SJCRH30 (cell line): ENCODE data around the gene BMP7. TPM values are rescaled to one million over a fixed set of nuclear protein-coding genes. Genes with fewer than 3 reads are reported as not detected.
"Not testable (repeated sequence)": the region's sequence is repeated elsewhere in the genome, so short reads cannot be mapped to it uniquely, and the experiment has no call there.

ENCODE experiments used
- DNase-seq, 2 experiments: peaks; one replicate each; pipeline ENCODE4 v3.0.0-alpha.2; 2015 to 2020
- H3K27ac ChIP-seq: fragments of 250-450 bp; sonication (Bioruptor Pico); 2 replicates; pipeline ENCODE4 v1.5.1; 2020; ENCODE audit warnings: mild to moderate bottlenecking, moderate library complexity
- H3K27me3 ChIP-seq: fragments of 250-450 bp; sonication (Bioruptor Pico); 2 replicates; pipeline ENCODE4 v1.5.1; 2020; ENCODE audit warnings: mild to moderate bottlenecking, moderate library complexity
- H3K36me3 ChIP-seq: fragments of 250-450 bp; sonication (Bioruptor Pico); 2 replicates; pipeline ENCODE4 v1.5.1; 2020; ENCODE audit warnings: mild to moderate bottlenecking, moderate library complexity
- H3K4me1 ChIP-seq: fragments of 250-450 bp; sonication (Bioruptor Pico); 2 replicates; pipeline ENCODE4 v1.5.1; 2020; ENCODE audit warnings: mild to moderate bottlenecking, moderate library complexity
- H3K4me3 ChIP-seq: fragments of 250-450 bp; sonication (Bioruptor Pico); 2 replicates; pipeline ENCODE4 v1.5.1; 2020; ENCODE audit warnings: mild to moderate bottlenecking, moderate library complexity
- H3K9me3 ChIP-seq: fragments of 250-450 bp; sonication (Bioruptor Pico); replicated peaks from 2 replicates; pipeline ENCODE4 v1.5.1; 2020; ENCODE audit warnings: mild to moderate bottlenecking, moderate library complexity
- total RNA-seq: library from RNA; depleted of rRNA; stranded (reverse); fragments of >200 nt; shearing (Covaris generic); gene quantifications from 2 replicates; pipeline ENCODE4 v1.2.3, GENCODE V29; 2014

The BMP7 gene
- total RNA-seq, 1 experiment from 2014 or later, result 15.6 TPM

GRCh38 chr20:57159945-57160610 is 106.4 kb downstream of the BMP7 start:
- no peak overlapping the region for H3K4me3 ChIP-seq
- H3K36me3 ChIP-seq, result no peaks in the 10 kb centered on the region
- H3K9me3 ChIP-seq, result peaks cover 7% of the 10 kb centered on the region; the same call in 1 of the 2 replicates
- peaks cover 5% of the 10 kb centered on the region; the same call in 1 of the 2 replicates for H3K4me1 ChIP-seq
- no peak for DNase-seq
- H3K27me3 ChIP-seq, result no peaks in the 10 kb centered on the region
- H3K27ac ChIP-seq, result no peak overlapping the region

GRCh38 chr20:57159193-57159851 is 107.1 kb downstream of the BMP7 start:
- H3K4me3 ChIP-seq, result no peak overlapping the region
- H3K27me3 ChIP-seq, result no peaks in the 10 kb centered on the region
- peaks cover 7% of the 10 kb centered on the region; the same call in 1 of the 2 replicates for H3K9me3 ChIP-seq
- no peak for DNase-seq
- no peaks in the 10 kb centered on the region for H3K36me3 ChIP-seq
- H3K27ac ChIP-seq, result no peak overlapping the region
- peaks cover 7% of the 10 kb centered on the region for H3K4me1 ChIP-seq

- no peak overlapping the region for H3K27ac ChIP-seq
- H3K9me3 ChIP-seq, result no peaks in the 10 kb centered on the region; the same call in 1 of the 2 replicates
- no peaks in the 10 kb centered on the region for H3K27me3 ChIP-seq
- no peaks in the 10 kb centered on the region for H3K36me3 ChIP-seq
- peaks cover 15% of the 10 kb centered on the region for H3K4me1 ChIP-seq
- H3K4me3 ChIP-seq, result no peak overlapping the region
- DNase-seq, result no peak
These were observed 108.0 kb downstream of the BMP7 start for GRCh38 chr20:57158474-57158873.

GRCh38 chr20:57157787-57158186 is 108.7 kb downstream of the BMP7 start:
- H3K9me3 ChIP-seq, H3K27ac ChIP-seq, H3K4me3 ChIP-seq, H3K27me3 ChIP-seq, H3K36me3 ChIP-seq, DNase-seq: not testable (repeated sequence)
- peaks cover 19% of the 10 kb centered on the region for H3K4me1 ChIP-seq

GRCh38 chr20:57157106-57157691 is 109.2 kb downstream of the BMP7 start:
- H3K4me1 ChIP-seq, result peaks cover 22% of the 10 kb centered on the region
- DNase-seq, result no peak
- no peaks in the 10 kb centered on the region for H3K27me3 ChIP-seq

GRCh38 chr20:57156011-57156729 is 110.3 kb downstream of the BMP7 start:
- H3K36me3 ChIP-seq, result no peaks in the 10 kb centered on the region
- no peak for DNase-seq
- H3K27me3 ChIP-seq, result no peaks in the 10 kb centered on the region
- peaks cover 7% of the 10 kb centered on the region for H3K9me3 ChIP-seq
- no peak overlapping the region for H3K27ac ChIP-seq
- no peak overlapping the region for H3K4me3 ChIP-seq
- peaks cover 22% of the 10 kb centered on the region for H3K4me1 ChIP-seq

More at GRCh38 chr20:57157106-57157691, 109.2 kb downstream of the BMP7 start:
- Histone ChIP-seq H3K9me3 (no peaks in the 10 kb centered on the region; the same call in 1 of the 2 replicates), H3K36me3 (no peaks in the 10 kb centered on the region), H3K27ac (no peak overlapping the region), H3K4me3 (no peak overlapping the region)

- H3K4me3 ChIP-seq, result no peak overlapping the region
- no peak overlapping the region for H3K27ac ChIP-seq
- H3K27me3 ChIP-seq, result no peaks in the 10 kb centered on the region
- peaks cover 22% of the 10 kb centered on the region for H3K4me1 ChIP-seq
- peaks cover 8% of the 10 kb centered on the region for H3K9me3 ChIP-seq
- H3K36me3 ChIP-seq, result no peaks in the 10 kb centered on the region
- no peak for DNase-seq
These were observed 111.0 kb downstream of the BMP7 start for GRCh38 chr20:57155415-57155814.

GRCh38 chr20:57153238-57153905 is 113.1 kb downstream of the BMP7 start:
- Histone ChIP-seq H3K4me3 (peak overlapping the region; percentile 20), H3K36me3 (no peaks in the 10 kb centered on the region), H3K27me3 (no peaks in the 10 kb centered on the region), H3K9me3 (peaks cover 8% of the 10 kb centered on the region), H3K27ac (peak overlapping the region; percentile 60), H3K4me1 (peaks cover 22% of the 10 kb centered on the region)
- DNase-seq, result peak; percentile 90 to 94

- Histone ChIP-seq H3K36me3 (no peaks in the 10 kb centered on the region), H3K4me3 (no peak overlapping the region), H3K27me3 (no peaks in the 10 kb centered on the region), H3K4me1 (peaks cover 18% of the 10 kb centered on the region), H3K9me3 (peaks cover 8% of the 10 kb centered on the region), H3K27ac (peak overlapping the region; percentile 60; the same call in 1 of the 2 replicates)
- DNase-seq, result no peak
These were observed 113.9 kb downstream of the BMP7 start for GRCh38 chr20:57152557-57152956.

- Histone ChIP-seq H3K27ac (no peak overlapping the region), H3K9me3 (peaks cover 8% of the 10 kb centered on the region), H3K36me3 (no peaks in the 10 kb centered on the region), H3K4me3 (no peak overlapping the region), H3K27me3 (no peaks in the 10 kb centered on the region), H3K4me1 (peaks cover 18% of the 10 kb centered on the region)
- DNase-seq, result no peak
These were observed 115.9 kb downstream of the BMP7 start for GRCh38 chr20:57150559-57150958.

- Histone ChIP-seq H3K9me3 (peaks cover 8% of the 10 kb centered on the region; the same call in 1 of the 2 replicates), H3K27me3 (no peaks in the 10 kb centered on the region), H3K4me3 (no peak overlapping the region), H3K27ac (no peak overlapping the region), H3K4me1 (peaks cover 7% of the 10 kb centered on the region; the same call in 1 of the 2 replicates), H3K36me3 (no peaks in the 10 kb centered on the region)
- DNase-seq, result no peak
These were observed 118.2 kb downstream of the BMP7 start for GRCh38 chr20:57148263-57148662.

- no peaks in the 10 kb centered on the region; the same call in 1 of the 2 replicates for H3K4me1 ChIP-seq
- H3K27ac ChIP-seq, result no peak overlapping the region
- H3K27me3 ChIP-seq, result no peaks in the 10 kb centered on the region
- H3K9me3 ChIP-seq, result peaks cover 8% of the 10 kb centered on the region; the same call in 1 of the 2 replicates
- DNase-seq, result no peak
- H3K36me3 ChIP-seq, result no peaks in the 10 kb centered on the region
- H3K4me3 ChIP-seq, result no peak overlapping the region
These were observed 119.3 kb downstream of the BMP7 start for GRCh38 chr20:57147185-57147584.

GRCh38 chr20:57146155-57146554 is 120.3 kb downstream of the BMP7 start:
- Histone ChIP-seq H3K27me3 (no peaks in the 10 kb centered on the region), H3K4me3 (no peak overlapping the region), H3K4me1 (no peaks in the 10 kb centered on the region), H3K9me3 (0 out of 2 replicates have a peak, but pooled peaks cover 1% of the 10 kb centered on the region), H3K36me3 (no peaks in the 10 kb centered on the region), H3K27ac (no peak overlapping the region)
- DNase-seq, result no peak

- no peaks in the 10 kb centered on the region for H3K4me1 ChIP-seq
- no peaks in the 10 kb centered on the region for H3K9me3 ChIP-seq
- H3K27ac ChIP-seq, result no peak overlapping the region
- DNase-seq, result no peak
- no peak overlapping the region for H3K4me3 ChIP-seq
- no peaks in the 10 kb centered on the region for H3K27me3 ChIP-seq
- no peaks in the 10 kb centered on the region for H3K36me3 ChIP-seq
These were observed 121.3 kb downstream of the BMP7 start for GRCh38 chr20:57145089-57145631.
